ENCODE measurements around the gene ZP1.
A peak's percentile ranks its signal among the peaks of the same experiment; 100 is the strongest.

The ZP1 gene

DNA sequence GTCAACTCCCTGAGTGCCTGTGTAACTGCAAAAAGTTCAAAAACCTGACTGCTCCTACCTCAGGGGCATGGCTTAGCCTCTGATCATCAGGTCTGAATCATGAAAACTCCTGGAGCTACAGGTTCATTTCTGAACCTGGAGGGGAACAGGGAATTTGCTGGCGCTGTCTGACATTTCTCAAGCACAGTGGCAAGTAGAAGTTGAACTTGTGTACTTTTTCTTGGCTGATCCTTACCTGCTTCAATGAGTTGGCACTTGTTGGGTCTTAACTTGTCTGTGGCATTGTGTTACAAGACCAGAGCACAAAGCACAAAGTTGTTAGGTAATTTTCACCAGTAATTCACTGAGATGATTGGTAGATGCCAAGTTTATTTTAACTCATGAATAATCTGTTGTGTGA lies 49.9 kb downstream of the ZP1 start:
- peaks cover 38 to 39% of the 10 kb centered on the region in 2 donors for H3K4me1 Mint-ChIP-seq (ENCODE audit: low read depth in 2 of 2)
- H3K27ac Mint-ChIP-seq, result peak overlapping the region; percentile 95 to 97
- peaks cover 47% of the 10 kb centered on the region for H3K36me3 Mint-ChIP-seq (ENCODE audit: insufficient read depth)
- no peak for DNase-seq
- no peak overlapping the region for H3K4me3 Mint-ChIP-seq
- peaks cover 0 to 4% of the 10 kb centered on the region in 2 donors for H3K27me3 Mint-ChIP-seq
- no peak for ATAC-seq (replicated peaks)
- no peaks in the 10 kb centered on the region for H3K9me3 Mint-ChIP-seq

DNA sequence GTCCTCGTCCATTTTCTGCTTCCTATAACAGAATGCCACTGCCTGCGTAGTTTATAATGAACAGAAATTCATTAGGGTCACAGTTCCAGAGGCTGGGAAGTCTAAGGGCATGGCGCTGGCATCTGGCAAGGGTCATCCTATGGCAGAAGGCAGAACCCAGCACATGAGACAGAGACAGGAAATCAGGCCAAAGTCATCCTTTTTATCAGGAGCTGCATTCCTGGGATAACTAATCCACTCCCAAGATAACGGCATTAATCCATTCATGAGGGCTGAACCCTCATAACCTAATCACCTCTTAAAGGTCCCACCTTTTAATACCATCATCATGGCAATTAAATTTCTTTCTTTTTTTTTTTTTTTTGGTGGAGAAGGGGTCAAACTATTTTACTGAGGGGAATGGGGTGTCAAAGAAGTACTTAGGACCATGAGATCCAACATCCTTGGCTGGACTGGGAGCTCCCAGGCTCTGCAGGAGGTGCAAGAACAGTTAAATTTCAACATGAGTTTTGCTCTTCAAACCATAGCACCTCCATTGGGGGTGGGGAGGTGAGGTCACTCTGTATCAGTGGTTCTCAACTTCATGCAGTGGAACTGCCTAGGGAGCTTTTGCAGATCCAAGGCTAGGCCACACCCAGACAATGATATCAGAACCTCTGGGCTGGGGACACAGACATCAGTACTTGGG lies 51.1 kb downstream of the ZP1 start:
- Mint-ChIP-seq H3K27me3 (peaks cover 0 to 15% of the 10 kb centered on the region in 2 donors), H3K9me3 (no peaks in the 10 kb centered on the region), H3K27ac (no peak overlapping the region), H3K36me3 (ENCODE audit: insufficient read depth) (peaks cover 48% of the 10 kb centered on the region), H3K4me1 (ENCODE audit: low read depth in 2 of 2) (peaks cover 33 to 34% of the 10 kb centered on the region in 2 donors), H3K4me3 (no peak overlapping the region)
- DNase-seq, result no peak
- no peak for ATAC-seq (replicated peaks)

DNA sequence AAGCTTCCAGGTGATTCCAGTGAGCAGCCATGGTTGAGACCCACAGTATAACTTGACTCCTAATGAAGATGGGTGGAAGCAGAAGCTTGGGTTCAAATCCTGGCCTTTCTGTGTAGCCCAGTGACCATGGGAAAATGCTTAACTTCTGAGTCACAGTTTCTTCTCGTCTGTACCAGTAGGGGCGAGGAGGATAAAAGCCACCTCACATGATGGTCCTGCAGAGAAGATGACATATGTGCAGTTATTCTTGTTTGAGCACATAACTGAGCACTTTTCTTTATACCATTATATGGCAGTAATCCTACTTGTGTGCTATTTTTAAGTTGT lies 51.6 kb downstream of the ZP1 start:
- H3K9me3 Mint-ChIP-seq, result no peaks in the 10 kb centered on the region
- no peak overlapping the region for H3K27ac Mint-ChIP-seq
- peaks cover 0 to 20% of the 10 kb centered on the region in 2 donors for H3K27me3 Mint-ChIP-seq
- H3K36me3 Mint-ChIP-seq (ENCODE audit: insufficient read depth), result peaks cover 44% of the 10 kb centered on the region
- ATAC-seq (replicated peaks) (no peak), DNase-seq (no peak)
- H3K4me3 Mint-ChIP-seq, result no peak overlapping the region
- peaks cover 29 to 30% of the 10 kb centered on the region in 2 donors for H3K4me1 Mint-ChIP-seq (ENCODE audit: low read depth in 2 of 2)

DNA sequence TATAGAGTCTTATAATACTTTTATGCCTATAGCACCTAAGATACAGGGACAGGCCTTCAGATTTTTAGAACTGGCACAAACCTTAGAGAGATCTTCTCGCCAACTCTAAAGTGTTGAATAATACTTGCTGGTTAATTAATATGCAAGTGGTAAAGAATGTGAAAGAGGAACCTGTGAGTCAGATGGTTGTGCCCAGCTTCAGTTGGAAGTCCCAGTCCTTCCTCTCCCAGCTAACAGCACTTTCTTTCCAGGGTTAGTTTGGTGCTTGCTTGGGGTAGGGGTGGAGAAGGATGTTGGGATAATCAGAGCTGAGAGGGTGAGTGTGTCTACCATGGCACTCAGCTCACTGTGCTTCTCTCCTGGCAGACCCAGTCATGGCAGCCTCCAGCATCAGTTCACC lies 52.0 kb downstream of the ZP1 start:
- DNase-seq (no peak), ATAC-seq (replicated peaks) (no peak)
- Mint-ChIP-seq H3K36me3 (ENCODE audit: insufficient read depth) (peaks cover 41% of the 10 kb centered on the region), H3K9me3 (no peaks in the 10 kb centered on the region), H3K4me3 (no peak overlapping the region), H3K27ac (no peak overlapping the region), H3K4me1 (ENCODE audit: low read depth in 2 of 2) (peaks cover 27 to 31% of the 10 kb centered on the region in 2 donors), H3K27me3 (peaks cover 0 to 23% of the 10 kb centered on the region in 2 donors)

DNA sequence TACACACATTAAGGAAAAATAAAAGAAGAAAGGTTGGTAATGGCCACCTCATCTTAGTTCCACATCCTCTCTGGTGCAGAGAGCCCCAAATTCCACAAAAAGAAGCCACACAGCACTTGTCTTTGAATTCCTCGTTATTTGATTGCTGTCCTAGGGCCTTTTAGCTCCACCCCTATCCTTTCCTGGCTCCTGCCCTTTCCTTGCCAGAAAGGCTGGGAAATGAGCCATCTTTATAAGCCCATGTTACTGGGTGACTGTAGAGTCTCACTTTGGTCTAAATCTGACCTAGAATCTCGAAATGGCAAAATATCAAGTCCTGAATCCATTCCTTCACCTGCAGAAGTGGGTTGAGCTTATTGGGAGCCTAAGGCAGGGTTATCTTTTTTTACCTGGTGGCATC lies 52.6 kb downstream of the ZP1 start:
- Mint-ChIP-seq H3K4me1 (ENCODE audit: low read depth in 2 of 2) (peaks cover 24 to 28% of the 10 kb centered on the region in 2 donors), H3K27me3 (peaks cover under 1 to 25% of the 10 kb centered on the region in 2 donors), H3K9me3 (no peaks in the 10 kb centered on the region), H3K4me3 (no peak overlapping the region), H3K27ac (no peak overlapping the region), H3K36me3 (ENCODE audit: insufficient read depth) (peaks cover 38% of the 10 kb centered on the region)
- DNase-seq (no peak), ATAC-seq (replicated peaks) (no peak)

DNA sequence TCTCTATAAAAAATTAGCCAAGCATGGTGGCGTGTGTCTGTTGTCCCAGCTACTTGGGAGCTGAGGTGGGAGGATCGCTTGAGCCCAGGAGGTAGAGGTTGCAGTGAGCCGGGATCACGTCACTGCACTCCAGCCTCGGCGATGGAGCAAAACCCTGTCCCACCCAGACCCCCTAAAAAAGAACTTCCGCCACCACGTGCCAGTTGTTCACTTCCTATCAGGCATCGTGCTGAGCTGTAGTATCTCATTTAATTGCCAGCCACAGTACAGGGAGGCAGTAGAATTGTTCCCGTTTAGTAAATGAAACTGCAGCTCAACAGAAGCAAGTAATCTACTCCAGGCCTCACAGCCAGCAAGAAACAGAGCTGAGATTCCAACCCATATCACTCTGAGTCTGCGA lies 53.9 kb downstream of the ZP1 start:
- Mint-ChIP-seq H3K27me3 (peaks cover 6 to 38% of the 10 kb centered on the region in 2 donors), H3K36me3 (ENCODE audit: insufficient read depth) (peaks cover 29% of the 10 kb centered on the region)

DNA sequence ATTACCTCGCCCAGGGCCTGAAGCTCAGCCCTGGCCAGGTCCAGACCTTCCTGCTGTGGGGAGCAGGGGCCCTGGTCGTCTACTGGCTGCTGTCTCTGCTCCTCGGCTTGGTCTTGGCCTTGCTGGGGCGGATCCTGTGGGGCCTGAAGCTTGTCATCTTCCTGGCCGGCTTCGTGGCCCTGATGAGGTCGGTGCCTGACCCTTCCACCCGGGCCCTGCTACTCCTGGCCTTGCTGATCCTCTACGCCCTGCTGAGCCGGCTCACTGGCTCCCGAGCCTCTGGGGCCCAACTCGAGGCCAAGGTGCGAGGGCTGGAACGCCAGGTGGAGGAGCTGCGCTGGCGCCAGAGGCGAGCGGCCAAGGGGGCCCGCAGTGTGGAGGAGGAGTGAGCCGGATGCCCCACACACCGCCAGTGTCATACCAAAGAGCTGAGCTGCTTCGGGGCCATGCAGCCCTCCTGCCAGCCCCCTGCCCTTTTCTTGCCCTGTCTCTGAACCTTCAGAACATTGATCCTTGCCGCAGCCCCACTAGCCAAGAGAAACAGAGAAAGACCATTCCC lies 54.5 kb downstream of the ZP1 start:
- no peak for ATAC-seq (replicated peaks)
- H3K4me1 Mint-ChIP-seq (ENCODE audit: low read depth in 2 of 2), result peaks cover 17 to 18% of the 10 kb centered on the region in 2 donors
- DNase-seq, result no peak
- H3K9me3 Mint-ChIP-seq, result no peaks in the 10 kb centered on the region
- H3K4me3 Mint-ChIP-seq, result no peak overlapping the region
- peaks cover 29% of the 10 kb centered on the region for H3K36me3 Mint-ChIP-seq (ENCODE audit: insufficient read depth)
- peaks cover 6 to 44% of the 10 kb centered on the region in 2 donors for H3K27me3 Mint-ChIP-seq
- peak overlapping the region in 1 of 2 donors; percentile 31 for H3K27ac Mint-ChIP-seq

More for the DNA sequence above, 53.9 kb downstream of the ZP1 start:
- Mint-ChIP-seq H3K4me3 (no peak overlapping the region), H3K27ac (no peak overlapping the region), H3K9me3 (no peaks in the 10 kb centered on the region), H3K4me1 (ENCODE audit: low read depth in 2 of 2) (peaks cover 18 to 21% of the 10 kb centered on the region in 2 donors)
- no peak for ATAC-seq (replicated peaks)
- no peak for DNase-seq

DNA sequence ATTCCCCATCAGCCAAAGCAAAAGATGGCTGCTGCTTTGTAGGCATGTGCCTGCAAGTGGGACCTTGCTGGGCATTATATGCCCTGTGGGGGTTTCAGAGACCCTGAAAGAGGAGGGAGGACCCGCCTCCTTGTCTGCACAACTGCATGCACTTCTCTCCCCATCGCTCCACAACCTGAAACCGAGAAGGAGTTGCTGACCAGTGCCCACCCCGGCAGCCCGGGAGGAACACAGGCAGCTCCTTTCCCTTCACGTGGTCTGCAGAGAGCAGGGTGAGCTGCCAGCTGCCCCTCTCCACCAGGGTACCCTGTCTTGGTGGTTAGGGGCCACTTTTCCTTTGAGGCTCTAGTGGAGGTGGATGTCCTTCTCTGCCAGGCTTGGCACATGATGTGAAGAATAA lies 55.6 kb downstream of the ZP1 start:
- Mint-ChIP-seq H3K27me3 (peaks cover 6 to 53% of the 10 kb centered on the region in 2 donors), H3K36me3 (ENCODE audit: insufficient read depth) (peaks cover 32% of the 10 kb centered on the region), H3K4me1 (ENCODE audit: low read depth in 2 of 2) (peaks cover 13% of the 10 kb centered on the region in 2 donors), H3K27ac (peak overlapping the region in 1 of 2 donors; percentile 31), H3K9me3 (no peaks in the 10 kb centered on the region), H3K4me3 (no peak overlapping the region)
- no peak for DNase-seq
- no peak for ATAC-seq (replicated peaks)

DNA sequence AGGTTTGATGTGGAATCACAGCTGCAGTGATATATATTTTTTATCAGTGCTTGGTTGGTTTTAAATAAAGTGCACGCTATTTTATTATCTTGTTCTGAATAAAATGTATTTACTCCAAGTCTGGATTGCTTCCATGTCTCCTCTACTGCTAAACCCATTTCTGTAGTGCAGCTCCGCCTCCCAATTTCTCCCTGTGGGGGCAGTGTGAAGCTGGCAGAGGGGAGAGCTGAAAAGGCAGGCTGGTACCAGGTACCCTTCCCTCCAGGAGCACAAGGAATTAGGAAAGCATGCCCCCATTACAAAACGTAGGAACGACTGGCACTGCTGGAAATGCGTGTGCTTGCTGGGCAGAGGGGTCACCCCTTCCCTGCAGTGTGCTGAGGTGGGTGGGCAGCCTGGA lies 56.0 kb downstream of the ZP1 start:
- peaks cover 6 to 53% of the 10 kb centered on the region in 2 donors for H3K27me3 Mint-ChIP-seq
- peaks cover 28% of the 10 kb centered on the region for H3K36me3 Mint-ChIP-seq (ENCODE audit: insufficient read depth)
- DNase-seq (no peak), ATAC-seq (replicated peaks) (no peak)
- H3K9me3 Mint-ChIP-seq, result no peaks in the 10 kb centered on the region
- peaks cover 11 to 13% of the 10 kb centered on the region in 2 donors for H3K4me1 Mint-ChIP-seq (ENCODE audit: low read depth in 2 of 2)
- H3K4me3 Mint-ChIP-seq, result peak overlapping the region in 1 of 2 donors; percentile 66
- no peak overlapping the region for H3K27ac Mint-ChIP-seq

DNA sequence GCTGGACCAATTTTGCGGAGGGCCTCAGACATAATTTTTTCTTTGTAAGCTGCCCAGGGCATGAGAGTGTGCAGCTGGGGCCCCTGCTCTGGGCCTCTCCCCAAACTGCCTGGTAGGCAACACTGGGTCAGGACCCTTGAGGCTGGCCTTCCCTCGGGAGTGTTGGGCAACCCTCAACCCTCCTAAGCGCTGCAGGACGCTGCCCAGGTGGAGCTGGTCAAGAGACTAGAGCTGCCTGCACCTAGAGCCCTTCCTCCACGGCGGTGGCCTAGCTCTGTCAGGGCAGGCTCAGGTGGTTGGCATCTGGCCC lies 56.4 kb downstream of the ZP1 start:
- DNase-seq (no peak), ATAC-seq (replicated peaks) (no peak)
- Mint-ChIP-seq H3K9me3 (no peaks in the 10 kb centered on the region), H3K4me1 (ENCODE audit: low read depth in 2 of 2) (peaks cover 11 to 13% of the 10 kb centered on the region in 2 donors), H3K4me3 (peak overlapping the region; percentile 66 to 70), H3K27me3 (peaks cover 6 to 53% of the 10 kb centered on the region in 2 donors), H3K27ac (no peak overlapping the region), H3K36me3 (ENCODE audit: insufficient read depth) (peaks cover 27% of the 10 kb centered on the region)

DNA sequence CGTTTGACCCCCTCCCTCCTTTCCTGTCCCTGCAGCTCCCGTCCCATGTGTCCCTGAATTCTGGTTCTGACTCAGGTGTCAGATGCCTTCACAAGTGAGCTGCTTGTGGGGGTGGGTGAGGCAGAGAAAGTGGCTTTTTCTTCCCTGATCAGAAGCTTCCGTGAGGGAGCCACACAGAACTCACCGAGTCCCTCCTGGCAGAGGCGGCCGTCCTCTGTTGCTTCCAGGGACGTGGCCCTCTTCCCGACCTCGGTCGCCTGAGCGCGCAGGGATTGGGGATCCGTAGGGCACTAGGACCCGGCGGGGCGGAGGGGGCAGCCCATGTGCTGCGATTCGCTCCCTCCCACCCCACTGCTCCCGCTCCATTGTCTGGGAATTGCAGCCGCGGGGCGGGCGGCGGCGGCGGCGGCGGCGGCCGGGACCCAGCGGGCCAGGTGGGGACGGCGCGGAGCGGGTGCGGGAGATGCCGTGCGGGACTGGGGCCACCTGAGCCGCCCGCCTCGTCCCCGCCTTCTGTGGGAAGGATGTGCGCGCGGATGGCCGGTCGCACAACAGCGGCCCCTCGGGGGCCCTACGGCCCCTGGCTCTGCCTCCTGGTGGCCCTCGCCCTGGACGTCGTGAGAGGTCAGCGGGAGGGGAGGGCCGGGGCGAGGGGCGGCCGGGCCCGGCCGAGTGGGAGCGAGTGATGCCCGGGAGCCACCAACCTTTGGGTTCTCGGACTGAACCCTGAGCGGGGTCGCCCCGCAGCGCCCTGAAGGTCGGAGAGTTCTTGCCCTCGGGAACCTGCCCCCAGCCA lies 57.0 kb downstream of the ZP1 start, which contains the start of gene TMEM132A:
Gene TMEM132A (plus strand): TSS at position 351 of the 796 bp plus-strand sequence. CDS start 174 bp downstream, at position 525.
- Mint-ChIP-seq H3K27me3 (peaks cover 6 to 56% of the 10 kb centered on the region in 2 donors), H3K9me3 (no peaks in the 10 kb centered on the region), H3K4me3 (peak within 1 kb of the TSS; percentile 66 to 70), H3K27ac (peak within 1 kb of the TSS in 1 of 2 donors; percentile 28), H3K36me3 (ENCODE audit: insufficient read depth) (peaks cover 27% of the 10 kb centered on the region), H3K4me1 (ENCODE audit: low read depth in 2 of 2) (peaks cover 11 to 13% of the 10 kb centered on the region in 2 donors)
- ATAC-seq (replicated peaks) (peak; percentile 44), DNase-seq (no peak)
